Stromal cell of bone marrow (primary cell): ENCODE data around the gene RAB18.
A peak's percentile ranks its signal among the peaks of the same experiment; 100 is the strongest.
"Not testable (repeated sequence)": the region's sequence is repeated elsewhere in the genome, so short reads cannot be mapped to it uniquely, and the experiment has no call there.

Experiments used
- DNase-seq: peaks from one replicate; pipeline ENCODE4 v3.0.0-alpha.2; 2012; ENCODE audit warnings: low read depth

The RAB18 gene

GRCh38 chr10:27547047-27547446 lies 42.9 kb downstream of the RAB18 start:
- DNase-seq, result no peak

- no peak for DNase-seq
These were observed 43.4 kb downstream of the RAB18 start for GRCh38 chr10:27547482-27547881.

GRCh38 chr10:27550823-27551222 lies 46.7 kb downstream of the RAB18 start:
- no peak for DNase-seq

- peak; percentile 50 for DNase-seq
These were observed 54.5 kb downstream of the RAB18 start for GRCh38 chr10:27558612-27559020.

GRCh38 chr10:27561334-27561733 lies 57.2 kb downstream of the RAB18 start:
- DNase-seq, result no peak

- no peak for DNase-seq
These were observed 60.3 kb downstream of the RAB18 start for GRCh38 chr10:27564398-27564797.

GRCh38 chr10:27564880-27565279 lies 60.8 kb downstream of the RAB18 start:
- DNase-seq, result no peak

GRCh38 chr10:27568196-27569175 lies 64.4 kb downstream of the RAB18 start:
- no peak for DNase-seq

GRCh38 chr10:27569946-27570345 lies 65.8 kb downstream of the RAB18 start:
- no peak for DNase-seq

- DNase-seq, result not testable (repeated sequence)
These were observed 72.9 kb downstream of the RAB18 start for GRCh38 chr10:27577038-27577437.

- DNase-seq, result no peak
These were observed 74.2 kb downstream of the RAB18 start for GRCh38 chr10:27578316-27578715.

- no peak for DNase-seq
These were observed 77.1 kb downstream of the RAB18 start for GRCh38 chr10:27581225-27581624.

GRCh38 chr10:27584302-27584701 lies 80.2 kb downstream of the RAB18 start:
- DNase-seq, result no peak
